ENCODE data around the gene BBOX1. TPM values are rescaled to one million over a fixed set of nuclear protein-coding genes. Genes with fewer than 3 reads are reported as not detected.

Gene BBOX1
- total and polyA plus RNA-seq, 2 of the 8 experiments (the other 6 are each of a cell fraction or from before 2014, with no cell fraction given), result not detected

- Histone ChIP-seq H4K8ac (ENCODE audit: extremely low read depth, insufficient read depth, low read length) (no peak overlapping the region), H3K4me1 (replicated peaks in 1 of 4; ENCODE audit: control insufficient read depth in 3 of 4, insufficient read depth in 4 of 4, low read length in 3 of 4) (no peaks in the 10 kb centered on the region), H2BK15ac (ENCODE audit: low read length) (no peak overlapping the region), H3K18ac (ENCODE audit: extremely low read depth, low read length) (no peak overlapping the region), H4K91ac (replicated peaks; ENCODE audit: insufficient read length, low read length) (no peak overlapping the region), H3K56ac (replicated peaks; ENCODE audit: insufficient read length, low read depth, low read length) (no peak overlapping the region), H3K27me3 (replicated peaks in 1 of 4; ENCODE audit: control insufficient read depth in 3 of 4, extremely low read depth in 1 of 4, insufficient read depth in 3 of 4, low read length in 3 of 4) (no peaks in the 10 kb centered on the region), H2AK5ac (ENCODE audit: low read depth, low read length) (no peak overlapping the region), H4K5ac (ENCODE audit: insufficient read length, low read depth, low read length) (no peak overlapping the region), H2BK5ac (ENCODE audit: low read depth, low read length) (no peak overlapping the region), H2BK12ac (ENCODE audit: low read depth, low read length) (peak overlapping the region; percentile 51; the same call in 1 of the 2 replicates), H3K36me3 (ENCODE audit: control insufficient read depth in 2 of 4, insufficient read depth in 4 of 4, low read length in 3 of 4) (no peaks in the 10 kb centered on the region), H2BK120ac (replicated peaks; ENCODE audit: low read depth, low read length) (no peak overlapping the region), H3K4me2 (ENCODE audit: insufficient read depth in 1 of 2, low read depth in 2 of 2, low read length in 2 of 2) (no peak overlapping the region), H3K23me2 (ENCODE audit: low read depth, low read length) (no peaks in the 10 kb centered on the region), H3K14ac (ENCODE audit: insufficient read length) (no peak overlapping the region), H3K9ac (replicated peaks in 1 of 4; ENCODE audit: extremely low read depth in 1 of 4, low read depth in 3 of 4, low read length in 3 of 4) (no peak overlapping the region), H3K9me3 (ENCODE audit: insufficient read depth in 2 of 2, low read depth in 1 of 2, low read length in 1 of 2) (no peaks in the 10 kb centered on the region), H4K20me1 (replicated peaks in 1 of 2; ENCODE audit: control insufficient read depth in 1 of 2, insufficient read depth in 2 of 2, low read length in 2 of 2) (no peaks in the 10 kb centered on the region), H2BK20ac (ENCODE audit: low read length) (no peak overlapping the region), H3K79me1 (ENCODE audit: low read depth, low read length) (no peaks in the 10 kb centered on the region), H2AFZ (ENCODE audit: low read length) (no peak overlapping the region), H3K23ac (ENCODE audit: insufficient read length) (no peak overlapping the region), H3K4ac (replicated peaks; ENCODE audit: insufficient read length, low read depth, low read length) (no peak overlapping the region), H3K79me2 (ENCODE audit: control insufficient read depth in 1 of 2, insufficient read depth in 2 of 2, low read length in 2 of 2) (no peaks in the 10 kb centered on the region), H3K4me3 (ENCODE audit: extremely low read depth in 1 of 4, insufficient read depth in 2 of 4, low read depth in 3 of 4, low read length in 4 of 4) (no peak overlapping the region), H3K27ac (ENCODE audit: low read depth, low read length) (no peak overlapping the region)
- DNase-seq (ENCODE audit: low read depth in 1 of 2, low spot score in 2 of 2) (no peak), FAIRE-seq (no peak)
- ChIA-PET CTCF (ENCODE audit: partially characterized antibody) (no interaction called here), POLR2A (ENCODE audit: partially characterized antibody) (no interaction called here)
- WGBS, 2 experiments (ENCODE audit: extremely low coverage in 1 of 2, insufficient coverage in 1 of 2, insufficient read length in 1 of 2, insufficient replicate concordance in 2 of 2, low coverage in 1 of 2, low lambda C conversion rate in 2 of 2, missing lambda C conversion rate in 1 of 2), result 88% methylated on average over 8 of the region's 8 CpGs; no CpG with 5 or more reads in 1 of the 2 experiments
- TF ChIP-seq JUN (IDR thresholded peaks at IDR 0.05; ENCODE audit: low read depth, low read length) (no peak), SRF (IDR thresholded peaks at IDR 0.05; ENCODE audit: low read depth, low read length) (no peak), E2F6 (IDR thresholded peaks at IDR 0.05) (no peak), RAD21 (IDR thresholded peaks at IDR 0.05 in 1 of 2, conservative IDR thresholded peaks at IDR 0.05 in 1 of 2; ENCODE audit: low read depth in 2 of 2, low read length in 2 of 2) (no peak), TEAD4 (IDR thresholded peaks at IDR 0.05; ENCODE audit: low read depth, low read length) (no peak), CBX5 (IDR thresholded peaks at IDR 0.05; ENCODE audit: low read depth, low read length) (no peak), KDM1A (IDR thresholded peaks at IDR 0.05; ENCODE audit: borderline replicate concordance, low read length) (no peak), SAP30 (IDR thresholded peaks at IDR 0.05; ENCODE audit: insufficient read depth, insufficient replicate concordance, low read length) (no peak), TCF12 (IDR thresholded peaks at IDR 0.05; ENCODE audit: low read depth, low read length) (no peak)
Measured at GRCh38 chr11:27025957-27026733, 14.5 kb upstream of the BBOX1 start.

Data from H1 (cell line).